ENCODE measurements around the gene NUDT9.
"Not testable (repeated sequence)": the region's sequence is repeated elsewhere in the genome, so short reads cannot be mapped to it uniquely, and the experiment has no call there.

NUDT9 gene

DNA sequence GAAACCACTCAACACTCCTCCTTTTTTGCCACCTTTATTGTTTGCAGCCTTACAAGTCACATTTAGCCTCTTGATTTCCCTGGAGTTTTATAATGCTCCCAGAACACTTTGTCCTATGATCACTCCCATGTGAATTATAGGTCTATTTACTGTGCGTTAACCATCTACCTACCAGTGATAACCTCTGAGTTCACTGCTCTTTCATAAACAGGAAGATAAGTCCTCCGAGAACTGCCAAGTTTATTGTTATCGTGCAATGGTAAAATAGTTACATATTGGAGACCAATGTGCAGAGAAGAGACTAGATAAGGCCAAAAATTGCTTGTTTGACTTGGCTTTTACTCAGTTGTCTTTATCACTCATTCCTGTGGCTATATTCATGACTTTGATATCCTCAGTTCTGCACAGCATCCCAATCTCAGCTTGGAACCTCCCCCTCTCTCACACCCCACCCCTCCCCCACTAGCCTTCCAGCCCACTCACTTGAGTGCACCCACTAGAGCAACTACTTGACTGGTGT, 12.9 kb upstream of the NUDT9 start:
- no peak for DNase-seq (ENCODE audit: low read depth, low spot score)

DNA sequence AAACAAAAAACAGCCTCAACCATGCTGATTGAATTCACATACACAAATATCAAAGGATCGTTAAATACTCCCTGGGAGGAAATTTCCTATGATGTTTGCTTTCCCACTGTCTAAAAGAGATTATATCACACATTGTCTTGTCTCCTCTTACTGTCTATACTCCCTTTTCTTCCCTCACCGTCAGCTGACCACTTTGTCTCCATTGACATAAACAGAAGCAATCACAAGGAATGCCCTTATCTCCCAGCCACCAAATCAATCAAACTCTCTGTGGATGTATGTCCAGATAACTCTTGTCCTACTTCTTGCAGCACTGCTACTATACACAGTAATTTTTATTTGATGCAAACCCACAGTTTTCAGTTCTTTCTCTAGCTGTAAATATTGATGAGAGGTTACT, 12.2 kb upstream of the NUDT9 start:
- no peak for DNase-seq (ENCODE audit: low read depth, low spot score)

DNA sequence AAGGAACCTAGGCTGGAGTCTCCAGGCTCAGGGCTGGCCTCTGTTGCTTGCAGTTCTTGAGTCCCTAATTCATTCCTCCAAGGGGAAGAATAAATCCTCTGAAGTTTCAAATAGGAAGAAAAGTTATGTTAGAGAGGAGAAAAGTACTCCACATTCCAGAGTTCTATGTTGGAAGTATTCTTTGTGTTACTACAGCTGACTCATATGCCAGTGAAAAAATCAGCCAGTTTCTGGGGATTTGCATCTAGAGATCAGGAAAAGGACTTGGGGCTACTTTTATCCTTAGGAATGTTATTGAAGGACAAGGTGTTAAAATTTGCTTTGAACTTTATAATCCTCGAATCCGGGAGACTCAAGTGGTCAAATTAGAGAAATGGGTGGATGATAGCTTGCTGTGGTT, 11.7 kb upstream of the NUDT9 start:
- DNase-seq (ENCODE audit: low read depth, low spot score): no peak

- no peak for DNase-seq (ENCODE audit: low read depth, low spot score)
These were observed 7.6 kb upstream of the NUDT9 start for GRCh38 chr4:87414816-87415215.

DNA sequence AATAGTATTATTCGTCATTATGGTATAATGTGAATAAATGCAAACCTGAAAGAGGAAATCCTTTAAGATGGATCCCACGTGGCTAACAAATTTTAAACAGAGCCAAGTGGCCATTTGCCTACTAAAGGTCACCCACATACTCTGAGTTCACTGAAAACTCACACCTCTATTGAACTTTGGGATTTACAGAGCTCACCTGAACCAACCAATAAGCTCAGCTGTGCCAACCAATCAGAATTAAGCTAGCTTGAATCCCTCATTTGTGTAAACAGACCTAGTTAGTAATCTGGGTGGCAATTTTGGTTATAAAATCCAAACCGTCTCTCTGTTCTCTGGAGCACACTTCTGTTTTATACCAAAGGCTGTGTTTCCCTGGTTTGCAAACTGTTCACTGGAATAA, 5.4 kb upstream of the NUDT9 start:
- no peak for DNase-seq (ENCODE audit: low read depth, low spot score)

GRCh38 chr4:87418410-87418809, 4.0 kb upstream of the NUDT9 start:
- not testable (repeated sequence) for DNase-seq (ENCODE audit: low read depth, low spot score)

DNA sequence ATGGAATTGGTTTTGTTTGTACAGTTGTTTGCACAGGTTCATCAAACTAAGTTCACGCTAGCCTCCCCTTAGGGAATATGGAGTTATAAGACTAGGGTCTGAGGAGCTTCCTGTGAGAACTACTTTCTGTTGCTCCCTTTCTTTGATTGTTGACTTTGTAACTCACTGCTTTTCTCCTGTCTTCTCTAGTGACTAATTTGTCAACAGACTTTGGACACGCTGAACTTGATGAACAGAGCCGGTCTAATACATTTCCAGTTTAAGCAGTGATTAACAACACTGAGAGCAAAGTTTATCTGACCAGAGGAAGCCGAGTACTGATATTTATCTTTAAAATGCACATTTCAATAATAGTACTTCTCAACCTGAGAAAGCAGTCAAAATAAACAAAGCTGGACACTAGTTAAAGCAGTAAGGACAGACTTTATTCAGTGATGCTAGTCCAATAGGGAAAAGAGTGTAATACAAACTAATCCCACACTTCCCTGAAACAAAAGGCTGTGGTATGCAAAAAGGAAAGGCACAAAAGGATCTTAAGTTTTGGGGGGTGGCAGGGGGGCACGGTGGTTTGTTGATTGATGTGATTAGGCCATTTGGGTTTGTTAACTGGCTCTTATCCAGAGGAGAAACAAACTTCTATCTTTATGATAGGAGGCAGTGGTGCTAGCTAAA, 2.7 kb upstream of the NUDT9 start:
- no peak for DNase-seq (ENCODE audit: low read depth, low spot score)

DNA sequence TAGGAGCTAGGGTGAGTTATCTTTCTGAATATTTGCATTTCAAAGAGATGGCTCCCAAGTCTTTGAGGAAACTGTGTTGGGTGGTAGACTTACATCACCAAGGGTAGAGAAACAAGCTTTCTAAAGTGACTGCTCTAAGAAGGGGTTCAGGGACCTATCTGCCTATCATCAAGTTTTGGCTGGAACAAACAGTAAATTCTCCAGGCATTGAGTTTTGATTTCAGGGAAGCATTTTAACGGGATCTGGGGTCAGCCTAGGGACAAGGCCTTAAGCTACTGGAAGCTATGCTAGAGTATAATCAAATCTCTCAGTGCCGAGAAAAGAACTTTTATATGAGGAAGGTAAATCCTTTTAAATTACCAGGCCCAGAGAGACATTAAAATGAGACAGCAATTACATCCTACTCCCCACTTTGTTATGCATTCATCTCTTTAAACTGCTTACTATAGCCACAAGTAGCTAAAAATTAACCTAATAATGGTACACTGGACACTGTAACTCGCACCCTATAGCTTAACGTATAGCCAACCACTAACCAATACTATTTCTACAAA, 2.0 kb upstream of the NUDT9 start:
- no peak for DNase-seq (ENCODE audit: low read depth, low spot score)

DNA sequence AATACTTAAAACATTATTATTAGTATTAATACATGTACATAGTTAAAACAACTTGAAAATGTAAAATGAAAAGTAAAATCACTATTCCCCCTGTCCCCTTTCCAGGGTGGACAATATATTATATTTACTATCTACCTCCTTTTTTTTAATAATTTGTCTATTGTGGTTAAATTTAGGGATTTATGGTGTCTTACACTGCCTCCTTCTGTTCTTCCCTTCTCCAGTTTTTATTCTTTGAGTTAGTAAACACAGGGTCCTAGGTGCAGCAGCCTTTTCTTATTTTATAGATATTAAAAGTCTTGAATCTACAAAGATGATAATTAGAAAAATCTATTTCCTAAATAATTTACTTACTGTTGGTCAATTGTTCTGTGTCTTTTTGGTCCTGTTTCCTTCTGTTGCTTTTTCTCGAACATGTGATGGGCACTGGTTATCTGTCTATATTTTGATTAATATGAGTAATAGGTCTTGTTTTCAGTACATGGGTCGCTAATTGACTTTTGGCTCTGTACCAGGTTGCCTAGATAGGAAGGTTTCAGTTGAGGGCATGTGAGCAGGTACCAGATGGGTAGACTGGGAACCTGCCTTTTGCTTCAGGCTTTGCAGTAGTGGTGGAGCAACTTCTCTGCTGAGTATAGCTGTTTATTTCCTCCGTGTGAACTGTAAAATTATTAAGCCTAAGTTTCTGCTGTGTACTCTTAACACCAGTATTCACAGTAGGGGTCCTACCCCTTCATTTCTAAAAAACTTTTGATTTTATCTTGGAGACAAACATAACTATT, 1.1 kb downstream of the NUDT9 start:
- DNase-seq (ENCODE audit: low read depth, low spot score): no peak

DNA sequence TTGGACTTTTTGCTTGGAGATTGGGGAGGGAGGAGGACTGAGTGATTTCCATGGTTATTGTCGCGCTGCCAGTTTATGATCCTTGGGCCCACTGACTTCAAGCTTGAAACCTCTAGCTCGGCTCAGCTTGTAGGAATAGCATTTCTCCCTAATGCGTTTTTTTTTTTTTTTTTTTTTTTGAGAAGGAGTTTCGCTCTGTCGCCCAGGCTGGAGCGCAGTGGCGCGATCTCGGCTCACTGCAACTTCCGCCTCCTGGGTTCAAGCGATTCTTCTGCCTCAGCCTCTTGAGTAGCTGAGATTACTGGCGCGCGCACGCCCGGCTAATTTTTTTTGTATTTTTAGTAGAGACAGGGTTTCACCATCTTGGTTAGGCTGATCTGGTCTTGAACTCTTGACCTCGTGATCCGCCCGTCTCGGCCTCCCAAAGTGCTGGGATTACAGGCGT, 1.7 kb downstream of the NUDT9 start:
- DNase-seq (ENCODE audit: low read depth, low spot score): not testable (repeated sequence)

DNA sequence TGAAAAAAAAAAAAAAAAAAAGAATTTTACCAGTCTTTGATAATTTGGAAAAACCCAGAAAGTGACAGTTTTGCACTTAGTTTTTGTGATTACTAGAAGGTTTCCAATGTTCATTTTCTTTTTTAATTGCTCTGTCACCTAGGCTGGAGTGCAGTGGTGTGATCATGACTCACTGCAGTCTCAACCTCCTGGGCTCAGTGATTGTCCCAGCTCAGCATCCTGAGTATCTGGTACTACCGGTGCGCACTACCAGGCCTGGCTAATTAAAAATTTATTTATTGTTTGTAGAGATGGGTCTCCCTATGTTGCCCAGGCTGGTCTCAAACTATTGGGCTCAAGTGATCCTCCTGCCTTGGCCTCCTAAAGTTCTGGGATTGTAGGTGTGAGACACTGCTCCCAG, 3.3 kb downstream of the NUDT9 start:
- DNase-seq (ENCODE audit: low read depth, low spot score): no peak

GRCh38 chr4:87426865-87427517, 4.6 kb downstream of the NUDT9 start:
- DNase-seq (ENCODE audit: low read depth, low spot score): no peak

- DNase-seq (ENCODE audit: low read depth, low spot score): no peak
These were observed 5.1 kb downstream of the NUDT9 start for GRCh38 chr4:87427518-87427868.

DNA sequence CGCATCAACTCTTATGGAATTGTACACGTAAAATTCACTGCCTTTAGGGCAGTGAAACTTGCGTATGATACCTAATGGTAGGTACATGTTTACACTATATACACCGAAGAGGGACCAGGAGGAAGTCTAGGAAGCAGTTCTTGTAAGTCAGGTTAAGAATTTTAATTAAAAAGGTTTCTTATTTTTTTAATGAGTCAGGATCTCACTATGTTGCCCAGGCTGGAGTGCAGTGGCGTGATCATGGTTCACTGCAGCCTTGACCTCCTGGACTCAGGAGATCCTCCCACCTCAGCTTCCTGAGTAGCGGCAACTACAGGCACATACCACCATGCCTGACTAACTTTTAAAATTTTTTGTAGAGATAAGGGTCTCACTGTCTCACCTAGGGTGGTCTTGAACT, 6.6 kb downstream of the NUDT9 start:
- DNase-seq (ENCODE audit: low read depth, low spot score): no peak

DNA sequence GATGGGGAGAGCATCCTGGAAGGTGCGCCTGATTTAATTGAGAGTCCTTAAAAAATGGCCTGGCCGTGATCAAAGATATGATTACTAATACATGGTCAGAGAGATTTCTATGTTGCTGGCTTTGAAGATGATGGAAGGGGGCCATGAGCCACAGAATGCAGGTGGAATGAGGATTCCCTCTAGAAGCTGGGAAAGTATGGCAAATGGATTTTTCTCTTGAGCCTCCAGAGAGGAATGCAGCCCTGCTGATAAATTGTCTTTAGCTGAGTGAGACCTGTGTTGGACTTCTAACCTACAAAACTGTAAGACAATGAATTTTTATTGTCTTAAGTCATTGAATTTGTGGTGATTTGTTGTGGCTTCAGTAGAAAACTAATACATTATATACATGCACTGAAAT, 7.7 kb downstream of the NUDT9 start:
- no peak for DNase-seq (ENCODE audit: low read depth, low spot score)

- no peak for DNase-seq (ENCODE audit: low read depth, low spot score)
These were observed 11.0 kb downstream of the NUDT9 start for GRCh38 chr4:87433342-87433741.

DNA sequence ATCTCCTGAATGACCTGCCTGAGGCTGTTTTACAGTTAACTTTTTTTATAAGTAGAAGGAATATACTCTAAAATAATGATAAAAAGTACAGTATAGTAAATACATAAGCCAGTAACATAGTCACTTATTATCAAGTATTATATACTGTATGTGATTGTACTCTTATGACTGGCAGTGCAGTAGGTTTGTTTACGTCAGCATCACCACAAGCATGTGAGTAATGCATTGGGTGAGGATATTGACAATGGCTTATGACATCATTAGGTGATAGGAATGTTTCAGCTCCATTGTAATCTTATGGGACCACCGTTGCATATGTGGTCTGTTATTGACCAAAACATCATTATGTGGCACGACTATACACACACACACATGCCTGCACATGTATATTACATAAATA, 20.5 kb downstream of the NUDT9 start:
- no peak for DNase-seq (ENCODE audit: low read depth, low spot score)

DNA sequence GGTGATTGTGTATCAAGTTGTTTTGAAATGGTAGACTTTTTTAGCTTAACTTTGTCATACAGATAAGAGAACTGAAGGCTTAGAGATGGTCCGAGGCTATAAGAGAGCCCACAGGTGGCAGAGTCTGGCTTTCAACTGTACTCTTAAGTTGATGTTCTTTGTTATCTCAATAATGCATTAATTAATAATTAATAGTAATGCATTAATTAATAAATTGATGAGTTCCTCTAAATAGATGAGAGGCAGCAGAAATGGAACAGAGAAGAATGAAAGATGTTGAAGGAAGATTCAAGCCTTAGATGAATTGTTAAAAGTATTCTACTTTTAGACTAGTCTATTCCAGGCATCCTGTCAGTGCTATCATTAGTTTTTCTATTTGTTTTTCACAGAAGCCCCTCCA, 22.4 kb downstream of the NUDT9 start:
- DNase-seq (ENCODE audit: low read depth, low spot score): no peak

- DNase-seq (ENCODE audit: low read depth, low spot score): no peak
These were observed 23.6 kb downstream of the NUDT9 start for GRCh38 chr4:87445964-87446363.

DNA sequence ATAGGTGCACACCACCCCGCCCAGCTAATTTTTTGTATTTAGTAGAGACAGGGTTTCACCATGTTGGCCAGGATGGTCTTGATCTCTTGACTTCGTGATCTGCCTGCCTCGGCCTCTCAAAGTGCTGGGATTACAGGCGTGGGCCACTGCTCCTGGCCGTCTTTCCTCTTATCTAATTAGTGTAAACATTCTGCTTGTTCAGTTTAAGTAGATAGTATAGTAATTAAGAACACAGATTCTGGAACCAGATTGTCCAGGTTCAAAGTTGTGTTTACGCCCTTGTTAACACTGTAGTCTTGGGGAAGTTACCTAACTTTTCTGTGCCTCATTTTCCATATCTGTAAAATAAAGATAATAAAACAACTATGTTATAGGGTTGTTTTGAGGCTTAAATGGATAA, 24.0 kb downstream of the NUDT9 start:
- DNase-seq (ENCODE audit: low read depth, low spot score): not testable (repeated sequence)

- no peak for DNase-seq (ENCODE audit: low read depth, low spot score)
These were observed 29.2 kb downstream of the NUDT9 start for GRCh38 chr4:87451537-87451936.

GRCh38 chr4:87458913-87459312, 36.5 kb downstream of the NUDT9 start:
- no peak for DNase-seq (ENCODE audit: low read depth, low spot score)
